GM19023 (cell line): Measurements from ENCODE around the gene PINLYP.
A peak's percentile ranks its signal among the peaks of the same experiment; 100 is the strongest.
"Not testable (repeated sequence)": the region's sequence is repeated elsewhere in the genome, so short reads cannot be mapped to it uniquely, and the experiment has no call there.

Experiments
- ATAC-seq: cut with Tn5 transposase; IDR thresholded peaks from one replicate; pipeline ENCODE4 v1.9.1; 2021; ENCODE audit warnings: mild to moderate bottlenecking, moderate library complexity; ENCODE audit not compliant: unreplicated experiment

Gene PINLYP

GRCh38 chr19:43600326-43600725 is 24.7 kb downstream of the PINLYP start:
- ATAC-seq = not testable (repeated sequence)

GRCh38 chr19:43605875-43606568 is 30.4 kb downstream of the PINLYP start:
- no peak for ATAC-seq

DNA sequence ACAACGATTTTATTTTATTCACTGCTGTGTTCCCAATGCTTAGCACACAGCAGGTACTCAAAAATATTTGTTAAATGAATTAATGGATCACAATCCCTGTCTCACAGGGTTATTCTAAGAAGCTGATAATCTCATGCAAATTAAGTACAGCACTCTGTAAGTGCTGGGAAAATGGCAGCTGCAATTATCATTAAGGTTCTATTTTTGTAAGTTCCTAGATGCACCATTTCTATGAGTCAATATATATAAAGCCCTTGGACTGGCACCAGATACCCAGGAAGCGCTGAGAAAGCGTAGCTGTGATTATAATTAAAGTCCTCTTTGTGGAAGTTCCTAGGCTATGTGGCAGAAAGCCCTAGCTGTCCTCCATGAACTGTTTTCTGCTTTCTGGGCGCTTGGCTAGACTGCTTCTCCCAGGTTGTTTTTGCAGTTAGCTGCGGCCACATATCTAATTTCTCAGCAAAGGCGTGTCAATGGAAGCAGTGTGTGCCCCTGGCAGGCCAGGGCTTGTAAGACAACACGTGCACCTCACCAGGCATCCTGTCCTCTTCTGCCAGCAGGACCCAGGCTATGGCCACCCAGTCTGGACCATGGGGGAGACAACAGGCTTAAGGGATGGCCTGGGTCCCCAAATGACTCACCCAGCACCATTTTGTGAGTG is 31.1 kb downstream of the PINLYP start:
- ATAC-seq = no peak

- ATAC-seq = no peak
Measured at GRCh38 chr19:43607238-43608205, 31.9 kb downstream of the PINLYP start.

GRCh38 chr19:43609872-43610271 is 34.3 kb downstream of the PINLYP start:
- ATAC-seq = no peak

DNA sequence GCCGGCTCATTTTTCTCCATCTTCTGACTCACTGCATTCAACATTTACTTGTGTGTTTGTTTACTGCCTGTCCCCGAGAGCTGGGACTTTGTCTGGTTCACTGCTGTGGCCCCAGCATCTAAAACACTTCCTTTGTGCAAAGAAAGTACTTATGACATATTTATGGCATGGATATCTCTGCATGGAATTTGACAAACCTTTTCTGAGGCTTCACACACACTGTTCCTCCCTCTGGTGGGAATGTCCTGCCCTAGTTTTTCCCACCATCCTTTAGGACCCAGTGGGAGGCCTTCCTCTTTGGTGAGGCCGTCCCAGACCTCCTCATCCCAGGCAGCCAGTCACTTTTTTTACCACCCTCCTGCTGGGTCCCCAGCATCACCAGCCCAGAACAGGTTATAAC is 34.9 kb downstream of the PINLYP start:
- ATAC-seq = no peak

DNA sequence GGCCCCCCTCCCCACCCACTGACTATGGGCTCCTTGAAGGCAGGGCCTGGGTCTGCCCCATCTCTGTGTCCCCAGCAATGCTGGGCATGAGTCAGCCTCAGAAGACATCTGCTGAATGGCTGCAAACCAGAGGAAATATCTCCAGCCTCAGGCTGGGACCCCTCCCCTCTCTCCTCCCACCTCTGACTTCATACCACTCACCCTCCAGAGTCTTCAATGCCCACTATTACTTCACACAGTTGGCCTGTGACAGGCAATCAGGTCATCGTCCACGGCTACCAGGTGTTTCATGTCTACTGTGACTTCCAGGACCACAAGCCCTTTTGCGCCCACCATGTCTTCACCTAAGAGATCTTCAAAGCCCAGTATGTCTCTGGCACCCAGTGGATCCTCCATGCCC is 36.2 kb downstream of the PINLYP start, which contains the start of gene SRRM5:
Gene SRRM5, plus strand, starts transcription at position 301 of the 400 bp plus-strand sequence. Its CDS starts 34 bp downstream, at position 335.
- ATAC-seq = no peak

DNA sequence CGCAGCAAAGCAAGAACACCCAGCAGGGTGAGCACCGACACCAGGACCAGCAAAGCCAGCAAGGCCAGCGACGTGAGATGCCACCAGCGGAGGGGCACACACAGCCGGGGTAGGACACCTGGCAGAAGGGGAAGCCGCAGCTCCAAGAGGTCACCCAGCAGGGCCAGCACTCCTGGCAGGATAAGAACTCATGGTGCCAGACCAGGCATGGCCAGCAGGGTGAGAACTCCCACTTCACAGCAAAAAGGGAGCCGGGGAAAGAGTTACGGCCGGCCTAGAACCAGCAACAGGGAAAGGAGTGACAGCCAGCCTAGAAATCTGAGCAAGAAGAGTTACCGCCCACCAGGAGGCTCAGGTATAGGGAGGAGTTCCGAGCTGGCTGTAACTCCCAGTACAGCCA is 36.8 kb downstream of the PINLYP start:
- ATAC-seq = no peak

DNA sequence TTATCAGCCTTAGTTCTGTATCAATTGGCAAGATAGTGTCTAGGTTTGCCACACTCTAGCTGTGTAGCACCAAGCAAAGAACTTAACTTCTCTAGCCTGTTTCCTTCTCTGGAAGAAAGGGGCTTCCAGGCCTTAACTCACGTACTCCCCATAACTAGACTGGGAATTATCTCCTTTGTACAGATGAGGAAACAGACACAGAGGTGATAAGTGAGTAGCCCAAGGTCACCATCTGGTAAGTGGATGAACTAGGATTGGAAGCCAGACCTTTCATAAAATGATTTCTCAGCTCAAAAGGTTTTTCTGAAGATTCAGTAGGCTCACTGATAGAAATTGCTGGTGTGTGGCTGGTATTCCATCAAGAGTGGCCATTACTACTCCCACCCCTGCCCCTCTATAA is 40.7 kb downstream of the PINLYP start:
- no peak for ATAC-seq

GRCh38 chr19:43616954-43617353 is 41.4 kb downstream of the PINLYP start:
- ATAC-seq = no peak

GRCh38 chr19:43618921-43619261 is 43.3 kb downstream of the PINLYP start:
- ATAC-seq = peak; percentile 19

GRCh38 chr19:43619262-43620060 is 43.9 kb downstream of the PINLYP start, which contains the start of gene ZNF428:
ZNF428 (minus strand) TSS chr19:43619629; CDS start chr19:43614304, 5,325 bp downstream.
- peak; percentile 76 for ATAC-seq

DNA sequence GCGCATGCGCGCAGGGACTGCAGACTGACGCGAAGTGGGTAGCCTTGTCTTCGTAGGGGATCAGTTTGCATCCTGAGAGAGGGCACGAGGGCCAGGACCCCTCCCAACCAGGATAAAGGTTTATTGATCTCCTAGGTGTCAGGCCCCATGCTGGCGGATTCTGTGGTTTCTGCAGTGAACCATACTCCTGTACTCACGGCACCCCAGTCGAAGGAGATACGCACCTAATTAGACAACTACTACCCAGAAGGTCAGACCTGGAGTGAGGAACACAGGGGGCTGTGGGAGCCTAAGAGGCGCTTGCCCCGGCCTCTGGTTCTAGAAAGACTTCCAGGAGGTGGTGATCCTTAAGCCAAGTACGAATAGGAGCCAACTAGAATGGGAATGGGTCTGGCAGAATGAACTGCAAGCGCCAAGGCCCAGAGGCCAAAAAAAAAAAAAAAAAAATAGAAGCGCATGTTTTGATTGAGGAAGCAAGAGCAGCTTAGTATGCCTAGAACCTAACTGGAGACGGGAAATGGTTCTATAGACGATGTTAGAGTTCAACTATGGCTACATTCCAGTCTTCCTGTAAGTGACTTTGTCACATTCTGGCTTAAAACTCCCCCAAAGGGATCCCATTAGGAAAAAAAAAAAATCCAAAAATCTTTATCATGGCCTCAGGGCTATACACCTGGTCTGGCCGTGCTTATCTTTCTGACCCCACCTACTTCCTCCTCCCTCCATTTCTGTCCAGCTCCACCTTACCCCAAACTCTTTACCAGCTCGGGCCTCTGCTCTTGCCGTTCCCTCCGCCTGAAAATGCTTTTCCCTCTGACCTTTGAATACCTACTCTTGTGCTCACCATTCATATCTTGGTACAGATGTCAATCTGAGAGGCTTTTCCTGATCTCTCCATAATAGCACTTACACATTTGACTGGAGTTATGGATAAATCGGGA is 44.7 kb downstream of the PINLYP start:
- no peak for ATAC-seq

- no peak for ATAC-seq
Measured at GRCh38 chr19:43622070-43622469, 46.5 kb downstream of the PINLYP start.

- ATAC-seq = no peak
Measured at GRCh38 chr19:43622956-43623355, 47.4 kb downstream of the PINLYP start.

GRCh38 chr19:43623889-43624670 is 48.5 kb downstream of the PINLYP start:
- no peak for ATAC-seq

DNA sequence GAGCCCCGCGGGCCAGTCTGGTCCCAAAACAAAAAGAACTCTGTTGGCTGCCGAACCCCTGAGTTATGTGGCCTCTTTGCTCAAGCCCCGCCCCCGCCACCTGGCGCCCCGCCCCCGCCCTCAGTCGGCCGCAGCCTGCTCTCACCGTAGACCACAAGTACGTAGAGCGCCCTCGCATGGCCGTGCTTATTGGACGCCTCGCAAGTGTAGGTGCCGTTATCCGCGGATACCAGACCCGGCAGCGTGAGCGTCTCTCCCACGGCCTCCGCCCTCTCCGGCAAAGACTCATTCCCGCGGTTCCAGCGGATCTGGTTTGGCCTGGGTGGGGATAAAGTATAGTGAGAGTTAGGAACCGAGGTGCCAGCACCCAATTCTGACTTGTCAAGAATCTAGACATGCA is 49.3 kb downstream of the PINLYP start:
- no peak for ATAC-seq

DNA sequence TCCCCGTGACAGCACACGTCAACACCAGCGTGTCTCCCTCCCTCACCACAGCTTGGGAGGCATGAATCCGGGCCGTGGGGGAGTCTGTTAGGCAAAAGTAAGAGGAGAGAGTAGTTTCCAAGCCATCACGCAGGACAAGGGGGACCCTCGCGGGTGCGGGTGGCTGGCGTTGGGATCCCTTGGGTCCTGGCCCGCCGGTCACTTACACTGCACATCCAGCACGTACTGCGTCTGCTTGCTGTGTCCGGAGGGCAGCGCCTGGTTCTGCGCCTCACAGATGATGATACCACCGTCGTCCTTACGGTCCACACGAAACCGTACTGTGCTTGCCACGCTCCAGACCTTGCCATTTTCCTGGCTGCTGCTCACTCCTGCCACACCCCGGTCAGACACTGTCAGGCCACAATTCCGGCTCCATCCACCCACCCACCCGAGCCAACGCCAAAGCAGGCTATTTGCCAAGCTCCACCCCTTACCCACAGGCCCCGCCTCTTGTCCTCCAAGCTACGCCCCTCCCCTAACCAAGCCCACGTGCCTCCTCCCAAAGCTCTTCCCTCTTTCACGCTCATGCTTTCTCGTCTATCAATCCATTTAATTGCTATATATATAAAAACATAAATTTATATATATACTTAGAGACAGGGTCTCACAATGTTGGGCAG is 50.4 kb downstream of the PINLYP start:
- ATAC-seq = no peak
